T-cell (primary cell): ENCODE data around the gene STRADA. TPM values are rescaled to one million over a fixed set of nuclear protein-coding genes. Genes with fewer than 3 reads are reported as not detected.

Experiments used
- ATAC-seq, 4 experiments: fragments of 200-7000 bp in 3 of 4; fragments of 150-1000 bp in 1 of 4; cut with Tn5 transposase; replicated peaks in 1 of 4; 1 replicate in 3 of 4; 2 replicates in 1 of 4; pipeline ENCODE4 v1.10.0; 2021; ENCODE audit warnings: moderate library complexity in 3 of 4, mild to moderate bottlenecking in 2 of 4, moderate number of reproducible peaks in 1 of 4
- CTCF ChIA-PET, 2 donors: fragments of 300-600 bp; sonication (Branson Sonifier 250); formaldehyde crosslinking; loops; one replicate each; lab custom pipeline; 2022; ENCODE audit warnings: antibody characterized with exemption in 2 of 2; lab: Charles Lee
- POLR2A ChIA-PET, 2 donors: fragments of 300-600 bp; sonication (Branson Sonifier 250); formaldehyde crosslinking; loops; one replicate each; lab custom pipeline; 2022; ENCODE audit warnings: antibody characterized with exemption in 2 of 2; lab: Charles Lee
- DNase-seq, 35 experiments: peaks; one replicate each; pipeline versions ENCODE4 v3.0.0 to v3.0.0-alpha.2; 2013 to 2023
- H3K27ac ChIP-seq: one replicate; pipeline ENCODE4 v1.5.1; 2013; ENCODE audit warnings: low read length
- H3K27me3 ChIP-seq, 2 experiments: replicated peaks in 1 of 2; 1 replicate in 1 of 2; 2 replicates in 1 of 2; pipeline versions ENCODE4 v1.6.1 to v1.7.0; 2013; ENCODE audit warnings: low read length in 1 of 2, mixed read lengths in 1 of 2; ENCODE audit not compliant: control insufficient read depth in 2 of 2, insufficient read depth in 2 of 2; ENCODE audit errors: extremely low read depth in 1 of 2
- H3K36me3 ChIP-seq, 2 donors: 1 replicate in 1 of 2; 2 replicates in 1 of 2; pipeline versions ENCODE4 v1.6.1 to v1.7.0; 2013; ENCODE audit warnings: low read length in 1 of 2; ENCODE audit not compliant: control insufficient read depth in 2 of 2, insufficient read depth in 1 of 2; ENCODE audit errors: extremely low read depth in 1 of 2
- H3K4me1 ChIP-seq, 2 experiments: 1 replicate in 1 of 2; 2 replicates in 1 of 2; pipeline versions ENCODE4 v1.6.1 to v1.7.0; 2013; ENCODE audit warnings: low read length in 2 of 2, mixed read lengths in 1 of 2; ENCODE audit not compliant: insufficient read depth in 2 of 2, control insufficient read depth in 1 of 2; ENCODE audit errors: extremely low read depth in 1 of 2
- H3K4me3 ChIP-seq, 2 donors: 1 replicate in 1 of 2; 2 replicates in 1 of 2; pipeline versions ENCODE4 v1.5.1 to v1.7.0; 2013; ENCODE audit warnings: mild to moderate bottlenecking in 2 of 2, low read length in 1 of 2, moderate library complexity in 1 of 2; ENCODE audit not compliant: control insufficient read depth in 1 of 2; ENCODE audit errors: extremely low read depth in 1 of 2
- H3K9me3 ChIP-seq: 2 replicates; pipeline ENCODE4 v1.7.0; 2013
- H3K27ac Mint-ChIP-seq, 2 donors: one replicate each; pipeline ENCODE4 v1.8.0; 2020 to 2021; ENCODE audit warnings: mild to moderate bottlenecking in 2 of 2, mixed read lengths in 2 of 2
- H3K27me3 Mint-ChIP-seq, 2 donors: one replicate each; pipeline ENCODE4 v1.8.0; 2021 to 2022; ENCODE audit warnings: mixed read lengths in 2 of 2
- H3K36me3 Mint-ChIP-seq: one replicate; pipeline ENCODE4 v1.8.0; 2021; ENCODE audit warnings: mixed read lengths
- H3K4me1 Mint-ChIP-seq, 3 donors: one replicate each; pipeline ENCODE4 v1.8.0; 2020 to 2022; ENCODE audit warnings: mixed read lengths in 3 of 3, mild to moderate bottlenecking in 1 of 3
- H3K4me3 Mint-ChIP-seq, 3 donors: one replicate each; pipeline ENCODE4 v1.8.0; 2020 to 2022; ENCODE audit warnings: mild to moderate bottlenecking in 3 of 3, mixed read lengths in 3 of 3, moderate library complexity in 3 of 3
- H3K9me3 Mint-ChIP-seq, 3 donors: one replicate each; pipeline ENCODE4 v1.8.0; 2020 to 2022; ENCODE audit warnings: mixed read lengths in 3 of 3
- WGBS: methylation state at CpG from one replicate; pipeline ENCODE4 v1.1.5; 2013; ENCODE audit warnings: missing lambda C conversion rate; ENCODE audit not compliant: insufficient coverage; 5-methylcytosine and 5-hydroxymethylcytosine counted together
- total RNA-seq, 35 experiments: library from RNA in 6 of 35; stranded (reverse) in 6 of 35; fragments of 120-200 nt in 1 of 35; gene quantifications; one replicate each; pipeline versions ENCODE4 v1.2.1 to v1.2.4 and lab custom pipeline; 2013 to 2026

The STRADA gene
- total RNA-seq, 5 donors from 2014 or later (not counting 1 experiment from before 2014, with no cell fraction given): 46.9 to 58.8 (median 48.6) TPM

DNA sequence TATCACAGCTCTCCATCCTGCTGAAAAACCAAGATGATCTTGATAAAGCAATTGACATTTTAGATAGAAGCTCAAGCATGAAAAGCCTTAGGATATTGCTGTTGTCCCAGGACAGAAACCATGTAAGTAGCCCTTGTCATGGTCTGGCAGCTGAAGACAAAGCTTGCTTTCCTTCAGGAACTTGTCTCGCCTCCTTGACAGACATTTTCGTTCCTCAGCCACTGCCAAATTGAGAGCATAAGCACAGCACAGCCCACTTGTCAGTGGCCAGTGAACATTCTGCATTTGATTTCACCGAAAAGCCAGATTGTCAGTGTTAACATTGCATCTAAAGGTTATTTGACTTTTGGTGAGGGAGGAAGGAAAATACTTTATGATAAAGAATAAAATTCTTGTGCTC, 83.8 kb downstream of the STRADA start:
- Mint-ChIP-seq H3K9me3 (no peaks in the 10 kb centered on the region), H3K36me3 (peaks cover 46% of the 10 kb centered on the region), H3K4me1 (peaks cover 0 to 3% (median 0%) of the 10 kb centered on the region in 3 donors), H3K4me3 (no peak overlapping the region), H3K27me3 (no peaks in the 10 kb centered on the region), H3K27ac (no peak overlapping the region)
- Histone ChIP-seq H3K4me1 (no peaks in the 10 kb centered on the region), H3K27ac (no peak overlapping the region), H3K4me3 (no peak overlapping the region), H3K9me3 (no peaks in the 10 kb centered on the region), H3K27me3 (no peaks in the 10 kb centered on the region), H3K36me3 (peaks cover 2 to 56% of the 10 kb centered on the region in 2 donors)
- DNase-seq (no peak), ATAC-seq (no peak)
- ChIA-PET CTCF (no interaction called here), POLR2A (no interaction called here)
- 100% methylated on average over 2 of the region's 3 CpGs for WGBS

DNA sequence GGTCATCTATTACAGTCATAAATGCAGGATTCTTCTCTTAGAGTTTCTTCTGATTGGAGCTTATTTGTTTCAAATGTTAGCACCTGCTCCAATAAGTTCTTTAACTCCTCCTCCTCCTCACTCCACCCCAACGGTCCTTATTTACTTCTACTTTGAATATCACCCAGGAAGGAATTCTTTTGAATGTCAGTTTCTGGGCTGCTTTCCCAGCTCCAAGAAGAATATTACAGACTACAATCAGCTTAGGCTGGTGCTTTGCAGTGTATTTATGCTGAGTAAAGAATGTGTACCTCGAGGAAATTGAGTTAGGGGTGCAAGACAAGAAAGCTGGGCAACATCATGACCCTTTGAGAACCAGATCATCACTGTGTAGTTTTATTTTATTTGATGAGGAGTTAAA, 88.5 kb downstream of the STRADA start:
- POLR2A ChIA-PET: no interaction called here

More for the DNA sequence above, 88.5 kb downstream of the STRADA start:
- ATAC-seq (no peak), DNase-seq (no peak)
- Mint-ChIP-seq H3K27me3 (no peaks in the 10 kb centered on the region), H3K9me3 (no peaks in the 10 kb centered on the region), H3K27ac (peak overlapping the region in 1 of 2 donors; percentile 34), H3K4me1 (peaks cover 10 to 16% (median 16%) of the 10 kb centered on the region in 3 donors), H3K4me3 (no peak overlapping the region), H3K36me3 (peaks cover 53% of the 10 kb centered on the region)
- peaks cover 0 to 44% of the 10 kb centered on the region in 2 donors for H3K36me3 ChIP-seq
- H3K9me3 ChIP-seq: no peaks in the 10 kb centered on the region
- WGBS: no CpG with 5 or more reads among the region's 2 CpGs
- H3K27ac ChIP-seq: no peak overlapping the region
- no peaks in the 10 kb centered on the region for H3K27me3 ChIP-seq
- CTCF ChIA-PET: interaction anchor here in 1 of 2 donors (0.6 kb wide), 1 partner anchor 102 kb away, joined by 6 read pairs; no protein-coding TSS in a partner anchor
- H3K4me3 ChIP-seq: no peak overlapping the region
- peaks cover 0 to 7% of the 10 kb centered on the region in 2 experiments for H3K4me1 ChIP-seq

Other genes starting within 250 kb of the STRADA start
- not detected for gene KCNH6, start 218.4 kb downstream of the STRADA start, total RNA-seq
- 10 to 100 TPM; 39.5 to 84.4 (median 74.8) TPM for gene DCAF7, start 191.3 kb downstream of the STRADA start, total RNA-seq
- gene TACO1, start 140.9 kb downstream of the STRADA start, total RNA-seq: 10 to 100 TPM; 10.9 to 20.5 (median 18.8) TPM
- gene MAP3K3, start 119.4 kb downstream of the STRADA start, total RNA-seq: 10 to 100 TPM; 71.0 to 91.1 (median 85.4) TPM
- gene LIMD2, start 41.7 kb downstream of the STRADA start, total RNA-seq: 100 to 1,000 TPM; 534 to 851 (median 767) TPM
- 10 to 100 TPM; 25.4 to 37.0 (median 33.0) TPM for gene CCDC47, start 31.8 kb upstream of the STRADA start, total RNA-seq
- 100 to 1,000 TPM; 110 to 141 (median 123) TPM for gene DDX42, start 32.4 kb upstream of the STRADA start, total RNA-seq
- gene PSMC5, start 85.6 kb upstream of the STRADA start, total RNA-seq: 100 to 1,000 TPM in 3 of 5 donors, 10 to 100 TPM in 2; 83.9 to 114 (median 107) TPM
- 10 to 100 TPM; 39.4 to 64.9 (median 53.3) TPM for gene FTSJ3, start 85.9 kb upstream of the STRADA start, total RNA-seq
- gene SMARCD2, start 100.9 kb upstream of the STRADA start, total RNA-seq: 100 to 1,000 TPM in 4 of 5 donors, 10 to 100 TPM in 1; 94.9 to 129 (median 121) TPM
- not detected for gene CSH2, start 131.9 kb upstream of the STRADA start, total RNA-seq
- not detected for gene GH2, start 140.1 kb upstream of the STRADA start, total RNA-seq
- gene CSH1, start 154.8 kb upstream of the STRADA start, total RNA-seq: not detected
- not detected for gene CSHL1, start 169.5 kb upstream of the STRADA start, total RNA-seq
- not detected for gene GH1, start 177.0 kb upstream of the STRADA start, total RNA-seq
- 10 to 100 TPM; 13.4 to 53.1 (median 27.7) TPM for gene CD79B, start 190.5 kb upstream of the STRADA start, total RNA-seq
- under 1 TPM in 3 of 5 donors, not detected in 2; 0.13 to 0.18 (median 0.13) TPM for gene SCN4A, start 231.1 kb upstream of the STRADA start, total RNA-seq